CD14-positive monocyte (primary cell): ENCODE results near the gene EVA1B. TPM values are rescaled to one million over a fixed set of nuclear protein-coding genes. Genes with fewer than 3 reads are reported as not detected.

Experiments used
- DNase-seq, 3 donors: peaks; one replicate each; pipeline ENCODE4 v3.0.0-alpha.2; 2011 to 2022
- H2AFZ ChIP-seq: 2 replicates; pipeline ENCODE4 v1.6.0; 2012; ENCODE audit warnings: mild to moderate bottlenecking, low read depth, low read length, inconsistent platforms; ENCODE audit not compliant: insufficient read depth, poor library complexity, severe bottlenecking
- H3K27ac ChIP-seq, 2 donors: 1 replicate in 1 of 2; 2 replicates in 1 of 2; pipeline ENCODE4 v1.5.1; 2012 to 2013; ENCODE audit warnings: low read length in 2 of 2, control low read depth in 1 of 2, inconsistent platforms in 1 of 2, low read depth in 1 of 2, mild to moderate bottlenecking in 1 of 2
- H3K27me3 ChIP-seq, 2 donors: one replicate each; pipeline versions ENCODE4 v1.6.0 to v1.6.1; 2011 to 2013; ENCODE audit warnings: low read length in 2 of 2; ENCODE audit not compliant: control insufficient read depth in 2 of 2, insufficient read depth in 2 of 2
- H3K36me3 ChIP-seq, 2 donors: replicated peaks in 1 of 2; 1 replicate in 1 of 2; 2 replicates in 1 of 2; pipeline versions ENCODE4 v1.5.1 to v1.6.1; 2012 to 2013; ENCODE audit warnings: low read length in 2 of 2, control low read depth in 1 of 2, inconsistent platforms in 1 of 2, mild to moderate bottlenecking in 1 of 2; ENCODE audit not compliant: insufficient read depth in 2 of 2, control insufficient read depth in 1 of 2
- H3K4me1 ChIP-seq, 2 donors: 1 replicate in 1 of 2; 2 replicates in 1 of 2; pipeline versions ENCODE4 v1.5.1 to v1.6.1; 2012 to 2013; ENCODE audit warnings: low read length in 2 of 2, control low read depth in 1 of 2, inconsistent platforms in 1 of 2, mild to moderate bottlenecking in 1 of 2, moderate library complexity in 1 of 2; ENCODE audit not compliant: insufficient read depth in 2 of 2, control insufficient read depth in 1 of 2
- H3K4me2 ChIP-seq: replicated peaks from 2 replicates; pipeline ENCODE3; 2012; ENCODE audit warnings: low read length, moderate library complexity, mild to moderate bottlenecking; ENCODE audit not compliant: poor library complexity, severe bottlenecking; ENCODE audit errors: extremely low read depth
- H3K4me3 ChIP-seq, 3 experiments: fragments of 200-600 bp in 1 of 3; sonication (generic) in 1 of 3; replicated peaks in 1 of 3; 1 replicate in 2 of 3; 2 replicates in 1 of 3; pipeline ENCODE4 v1.5.1; 2011 to 2013; ENCODE audit warnings: low read length in 3 of 3, mild to moderate bottlenecking in 3 of 3, control low read depth in 2 of 3, low read depth in 2 of 3, inconsistent platforms in 1 of 3, moderate library complexity in 1 of 3
- H3K79me2 ChIP-seq: 2 replicates; pipeline ENCODE4 v1.6.0; 2012; ENCODE audit warnings: mild to moderate bottlenecking, control low read depth, inconsistent platforms, low read length, moderate library complexity; ENCODE audit not compliant: insufficient read depth
- H3K9ac ChIP-seq: 2 replicates; pipeline ENCODE4 v1.6.0; 2017; ENCODE audit warnings: low read length, mild to moderate bottlenecking; ENCODE audit not compliant: insufficient read depth, poor library complexity, severe bottlenecking
- H3K9me3 ChIP-seq, 2 donors: replicated peaks in 1 of 2; 1 replicate in 1 of 2; 2 replicates in 1 of 2; pipeline versions ENCODE4 v1.5.1 to v1.6.1; 2012 to 2013; ENCODE audit warnings: low read length in 2 of 2, control low read depth in 1 of 2; ENCODE audit not compliant: control insufficient read depth in 1 of 2, insufficient read depth in 1 of 2
- H4K20me1 ChIP-seq: 2 replicates; pipeline ENCODE4 v1.6.0; 2012; ENCODE audit warnings: mild to moderate bottlenecking, low read length, control low read depth, moderate library complexity; ENCODE audit not compliant: insufficient read depth
- H3K27ac Mint-ChIP-seq, 7 donors: one replicate each; pipeline ENCODE4 v1.8.0; 2020; ENCODE audit warnings: mild to moderate bottlenecking in 7 of 7, mixed read lengths in 7 of 7, moderate library complexity in 6 of 7, inconsistent platforms in 2 of 7
- H3K27me3 Mint-ChIP-seq, 3 donors: one replicate each; pipeline ENCODE4 v1.8.0; 2021 to 2022; ENCODE audit warnings: low read depth in 3 of 3, mild to moderate bottlenecking in 3 of 3, mixed read lengths in 3 of 3, moderate library complexity in 3 of 3, inconsistent platforms in 1 of 3
- H3K36me3 Mint-ChIP-seq, 2 donors: one replicate each; pipeline ENCODE4 v1.8.0; 2020; ENCODE audit warnings: mixed read lengths in 2 of 2, inconsistent platforms in 1 of 2, mild to moderate bottlenecking in 1 of 2
- H3K4me1 Mint-ChIP-seq: one replicate; pipeline ENCODE4 v1.8.0; 2020; ENCODE audit warnings: mild to moderate bottlenecking, mixed read lengths
- H3K4me3 Mint-ChIP-seq, 2 donors: one replicate each; pipeline ENCODE4 v1.8.0; 2020; ENCODE audit warnings: mild to moderate bottlenecking in 2 of 2, mixed read lengths in 2 of 2, moderate library complexity in 1 of 2
- H3K9me3 Mint-ChIP-seq, 7 donors: one replicate each; pipeline ENCODE4 v1.8.0; 2020 to 2022; ENCODE audit warnings: mixed read lengths in 7 of 7, mild to moderate bottlenecking in 6 of 7, moderate library complexity in 6 of 7, inconsistent platforms in 2 of 7
- CTCF ChIP-seq: fragments of 200-600 bp; IDR thresholded peaks from one replicate; pipeline ENCODE4 v1.8.0; 2022; ENCODE audit warnings: antibody characterized with exemption, mild to moderate bottlenecking
- WGBS: methylation state at CpG from one replicate; pipeline ENCODE4 v1.1.5; 2013; ENCODE audit warnings: missing lambda C conversion rate; ENCODE audit not compliant: insufficient coverage; 5-methylcytosine and 5-hydroxymethylcytosine counted together
- intact Hi-C, 2 donors: fragments of 100-400 bp; cut with micrococcal nuclease; formaldehyde crosslinking; loops; one replicate each; pipeline versions ENCODE4 v1.15.0 to v1.15.1; 2023
- polyA plus RNA-seq, 3 donors: library from polyadenylated mRNA; depleted of rRNA in 1 of 3; unstranded in 2 of 3; stranded (reverse) in 1 of 3; fragments of 300-500 nt in 2 of 3; fragments of >200 nt in 1 of 3; fragmentation: Illumina TruSeq in 2 of 3; gene quantifications; 1 replicate in 2 of 3; 2 replicates in 1 of 3; pipeline ENCODE4 v1.2.3, GENCODE V29; 2012 to 2021

Gene EVA1B
- polyA plus RNA-seq, 3 donors, result 13.7 to 19.1 (median 16.6) TPM

GRCh38 chr1:36359911-36360550, 36.6 kb upstream of the EVA1B start:
- TF ChIP-seq CTCF, result no peak
- Histone ChIP-seq H3K4me3 (no peak overlapping the region), H3K79me2 (peaks cover 21% of the 10 kb centered on the region), H2AFZ (no peak overlapping the region), H3K4me2 (no peak overlapping the region), H4K20me1 (peaks cover 82% of the 10 kb centered on the region), H3K36me3 (peaks cover 60 to 83% of the 10 kb centered on the region in 2 donors), H3K4me1 (peaks cover 4 to 5% of the 10 kb centered on the region in 2 donors), H3K27me3 (no peaks in the 10 kb centered on the region), H3K27ac (no peak overlapping the region), H3K9me3 (no peaks in the 10 kb centered on the region), H3K9ac (no peak overlapping the region)
- Mint-ChIP-seq H3K27ac (peak overlapping the region in 1 of 7 donors; percentile 78), H3K36me3 (peaks cover 74 to 84% of the 10 kb centered on the region in 2 donors), H3K27me3 (no peaks in the 10 kb centered on the region), H3K4me3 (no peak overlapping the region), H3K9me3 (peaks cover 0 to 1% (median 0%) of the 10 kb centered on the region in 7 donors), H3K4me1 (peaks cover 7% of the 10 kb centered on the region)
- peak in 1 of 3 donors; percentile 59 for DNase-seq
- intact Hi-C loops, result loop anchor here in 1 of 2 donors (5.0 kb wide), 1 partner anchor 42 kb away; no protein-coding TSS in a partner anchor
- 87% methylated on average over 3 of the region's 6 CpGs for WGBS

- H3K4me3 Mint-ChIP-seq, result no peak overlapping the region
- no peak overlapping the region for H3K4me2 ChIP-seq
- intact Hi-C loops, result no loop called here
- H3K27me3 Mint-ChIP-seq, result no peaks in the 10 kb centered on the region
- H2AFZ ChIP-seq, result no peak overlapping the region
- no peak for TF ChIP-seq CTCF
- no peaks in the 10 kb centered on the region for H3K9me3 ChIP-seq
- no peak overlapping the region for H3K27ac ChIP-seq
- peaks cover 81 to 90% of the 10 kb centered on the region in 2 donors for H3K36me3 Mint-ChIP-seq
- H3K9me3 Mint-ChIP-seq, result peaks cover 0 to 1% (median 0%) of the 10 kb centered on the region in 7 donors
- peaks cover 21% of the 10 kb centered on the region for H3K79me2 ChIP-seq
- peaks cover 86% of the 10 kb centered on the region for H4K20me1 ChIP-seq
- peak overlapping the region in 3 of 7 donors; percentile 44 to 78 (median 57) for H3K27ac Mint-ChIP-seq
- whole genome bisulfite sequencing, result 95% methylated on average over 5 of the region's 5 CpGs
- no peaks in the 10 kb centered on the region for H3K4me1 ChIP-seq
- H3K9ac ChIP-seq, result no peak overlapping the region
- no peak for DNase-seq
- no peaks in the 10 kb centered on the region for H3K27me3 ChIP-seq
- H3K4me3 ChIP-seq, result no peak overlapping the region
- H3K36me3 ChIP-seq, result peaks cover 67 to 89% of the 10 kb centered on the region in 2 donors
- H3K4me1 Mint-ChIP-seq, result peaks cover 5% of the 10 kb centered on the region
Observed at GRCh38 chr1:36359383-36359782, 35.9 kb upstream of the EVA1B start.
